Measurements from ENCODE around the gene KSR2. TPM values are rescaled to one million over a fixed set of nuclear protein-coding genes. Genes with fewer than 3 reads are reported as not detected.

KSR2 gene
- total and polyA plus RNA-seq, 9 donors: under 0.01 to 0.15 (median 0.08) TPM; not detected in 4

GRCh38 chr12:117986705-117987469, 18.1 kb upstream of the KSR2 start:
- intact Hi-C loops (cut with DNase I): no loop called here
- DNase-seq: no peak
- Histone ChIP-seq H3K27ac (no peak overlapping the region), H3K27me3 (no peaks in the 10 kb centered on the region), H3K36me3 (no peaks in the 10 kb centered on the region), H3K9me3 (no peaks in the 10 kb centered on the region), H3K4me3 (no peak overlapping the region), H3K4me1 (ENCODE audit: insufficient read depth) (no peaks in the 10 kb centered on the region)
- TF ChIP-seq, protein P1, sequence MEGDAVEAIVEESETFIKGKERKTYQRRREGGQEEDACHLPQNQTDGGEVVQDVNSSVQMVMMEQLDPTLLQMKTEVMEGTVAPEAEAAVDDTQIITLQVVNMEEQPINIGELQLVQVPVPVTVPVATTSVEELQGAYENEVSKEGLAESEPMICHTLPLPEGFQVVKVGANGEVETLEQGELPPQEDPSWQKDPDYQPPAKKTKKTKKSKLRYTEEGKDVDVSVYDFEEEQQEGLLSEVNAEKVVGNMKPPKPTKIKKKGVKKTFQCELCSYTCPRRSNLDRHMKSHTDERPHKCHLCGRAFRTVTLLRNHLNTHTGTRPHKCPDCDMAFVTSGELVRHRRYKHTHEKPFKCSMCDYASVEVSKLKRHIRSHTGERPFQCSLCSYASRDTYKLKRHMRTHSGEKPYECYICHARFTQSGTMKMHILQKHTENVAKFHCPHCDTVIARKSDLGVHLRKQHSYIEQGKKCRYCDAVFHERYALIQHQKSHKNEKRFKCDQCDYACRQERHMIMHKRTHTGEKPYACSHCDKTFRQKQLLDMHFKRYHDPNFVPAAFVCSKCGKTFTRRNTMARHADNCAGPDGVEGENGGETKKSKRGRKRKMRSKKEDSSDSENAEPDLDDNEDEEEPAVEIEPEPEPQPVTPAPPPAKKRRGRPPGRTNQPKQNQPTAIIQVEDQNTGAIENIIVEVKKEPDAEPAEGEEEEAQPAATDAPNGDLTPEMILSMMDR (IDR thresholded peaks at IDR 0.05): no peak
- TF ChIP-seq EP300 (IDR thresholded peaks at IDR 0.05): no peak
- TF ChIP-seq POLR2A (IDR thresholded peaks at IDR 0.05): no peak
- WGBS, 3 donors: 75 to 79% (median 76%) methylated on average over 4 of the region's 4 CpGs

DNA sequence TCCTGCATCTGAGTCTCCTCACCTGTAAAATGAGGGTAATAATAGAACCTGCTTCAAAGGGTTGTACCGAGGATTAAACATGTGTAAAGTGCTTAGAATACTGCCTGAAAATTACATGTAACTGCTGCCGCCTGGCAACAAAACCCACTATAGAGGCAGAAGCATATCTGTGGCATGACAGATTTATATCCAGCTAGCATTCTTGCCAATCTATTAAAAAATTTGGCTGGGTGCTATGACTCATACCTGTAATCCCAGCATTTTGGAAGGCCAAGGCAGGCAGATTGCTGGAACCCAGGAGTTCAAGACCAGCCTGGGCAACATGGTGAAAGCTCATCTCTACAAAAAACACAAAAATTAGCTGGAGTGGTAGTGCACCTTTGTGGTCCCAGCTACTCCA, 16.4 kb upstream of the KSR2 start:
- Histone ChIP-seq H3K4me3 (no peak overlapping the region), H3K4me1 (ENCODE audit: insufficient read depth) (no peaks in the 10 kb centered on the region), H3K27me3 (no peaks in the 10 kb centered on the region), H3K9me3 (no peaks in the 10 kb centered on the region), H3K36me3 (no peaks in the 10 kb centered on the region), H3K27ac (no peak overlapping the region)
- intact Hi-C loops (cut with DNase I): no loop called here
- WGBS, 3 donors: 74 to 83% (median 81%) methylated on average over 2 of the region's 2 CpGs
- DNase-seq: no peak
- TF ChIP-seq EP300 (IDR thresholded peaks at IDR 0.05): no peak
- TF ChIP-seq, protein P1 (IDR thresholded peaks at IDR 0.05): no peak
- TF ChIP-seq POLR2A (IDR thresholded peaks at IDR 0.05): no peak

GRCh38 chr12:117981267-117981666, 12.5 kb upstream of the KSR2 start:
- TF ChIP-seq, protein P1 (IDR thresholded peaks at IDR 0.05): no peak
- TF ChIP-seq POLR2A (IDR thresholded peaks at IDR 0.05) (no peak), EP300 (IDR thresholded peaks at IDR 0.05) (no peak)
- intact Hi-C loops (cut with DNase I): no loop called here
- DNase-seq: no peak

GRCh38 chr12:117980616-117981015, 11.8 kb upstream of the KSR2 start:
- H3K36me3 ChIP-seq: no peaks in the 10 kb centered on the region
- no peak overlapping the region for H3K4me3 ChIP-seq
- H3K27ac ChIP-seq: no peak overlapping the region
- no peaks in the 10 kb centered on the region for H3K27me3 ChIP-seq
- intact Hi-C loops (cut with DNase I): no loop called here
- DNase-seq: no peak
- no peaks in the 10 kb centered on the region for H3K4me1 ChIP-seq (ENCODE audit: insufficient read depth)
- no peaks in the 10 kb centered on the region for H3K9me3 ChIP-seq
- 86 to 90% (median 88%) methylated on average over 4 of the region's 4 CpGs for WGBS, 3 donors
- no peak for TF ChIP-seq EP300 (IDR thresholded peaks at IDR 0.05)
- TF ChIP-seq, protein P1 (IDR thresholded peaks at IDR 0.05): no peak
- TF ChIP-seq POLR2A (IDR thresholded peaks at IDR 0.05): no peak

More at GRCh38 chr12:117981267-117981666, 12.5 kb upstream of the KSR2 start:
- H3K27me3 ChIP-seq: no peaks in the 10 kb centered on the region
- 75 to 85% (median 82%) methylated on average over 5 of the region's 5 CpGs for WGBS, 3 donors
- H3K4me3 ChIP-seq: no peak overlapping the region
- no peak overlapping the region for H3K27ac ChIP-seq
- H3K4me1 ChIP-seq (ENCODE audit: insufficient read depth): no peaks in the 10 kb centered on the region
- no peaks in the 10 kb centered on the region for H3K36me3 ChIP-seq
- no peaks in the 10 kb centered on the region for H3K9me3 ChIP-seq

Measured in ovary (tissue), 9 donors.